K562 (cell line): Measurements from ENCODE around the gene MMEL1. TPM values are rescaled to one million over a fixed set of nuclear protein-coding genes. Genes with fewer than 3 reads are reported as not detected.

ENCODE experiments used
- CHD2 ChIP-seq: IDR thresholded peaks from 2 replicates; pipeline ENCODE4 v1.6.1; 2011; ENCODE audit warnings: low read depth, low read length
- CREB5 ChIP-seq: fragments of 250-450 bp; sonication (Bioruptor Pico); IDR thresholded peaks from 2 replicates; pipeline ENCODE4 v1.5.0; 2020; ENCODE audit warnings: mild to moderate bottlenecking
- DEAF1 ChIP-seq: fragments of 450-650 bp; formaldehyde crosslinking; IDR thresholded peaks from 2 replicates; pipeline ENCODE4 v1.4.0; 2020; ENCODE audit warnings: mild to moderate bottlenecking, moderate library complexity
- DIDO1 ChIP-seq: fragments of 450-650 bp; IDR thresholded peaks from 2 replicates; pipeline ENCODE4 v1.6.1; 2016; ENCODE audit warnings: low read depth, missing biosample characterization, missing genetic modification characterization
- GTF2E2 ChIP-seq: fragments of 200-800 bp; sonication (Bioruptor generic); IDR thresholded peaks from 2 replicates; pipeline ENCODE4 v1.6.1; 2016; ENCODE audit warnings: missing genetic modification characterization, missing compliant biosample characterization
- MBD2 ChIP-seq: sonication (generic); IDR thresholded peaks from 2 replicates; pipeline ENCODE4 v1.6.1; 2016; ENCODE audit warnings: low read depth, borderline replicate concordance
- MECOM ChIP-seq: fragments of 250-450 bp; sonication (Bioruptor Pico); IDR thresholded peaks from 2 replicates; pipeline ENCODE4 v1.8.0; 2022; ENCODE audit warnings: inconsistent platforms
- TARDBP ChIP-seq: fragments of 450-650 bp; IDR thresholded peaks from 2 replicates; pipeline ENCODE4 v1.6.1; 2016
- TBL1XR1 ChIP-seq, 2 experiments: IDR thresholded peaks; 2 replicates each; pipeline ENCODE4 v1.6.1; 2012; ENCODE audit warnings: improper control_type of control experiment in 2 of 2, low read length in 2 of 2, mild to moderate bottlenecking in 1 of 2
- TFAM ChIP-seq: fragments of 250-450 bp; sonication (Bioruptor Pico); conservative IDR thresholded peaks from 2 replicates; pipeline ENCODE4 v1.5.0; 2021; ENCODE audit warnings: mild to moderate bottlenecking, moderate library complexity
- THAP12 ChIP-seq: fragments of 250-450 bp; sonication (Bioruptor Pico); IDR thresholded peaks from 2 replicates; pipeline ENCODE4 v1.9.0; 2021; ENCODE audit warnings: mild to moderate bottlenecking, inconsistent platforms
- TSC22D4 ChIP-seq: fragments of 450-650 bp; IDR thresholded peaks from 2 replicates; pipeline ENCODE4 v1.6.1; 2016; ENCODE audit warnings: missing genetic modification characterization, missing biosample characterization, control low read depth
- ZBTB33 ChIP-seq: sonication (generic); formaldehyde crosslinking; IDR thresholded peaks from 2 replicates; pipeline ENCODE4 v1.8.1; 2023; ENCODE audit warnings: mild to moderate bottlenecking, missing genetic modification reagents
- ZBTB8A ChIP-seq: fragments of 450-650 bp; IDR thresholded peaks from 2 replicates; pipeline ENCODE4 v1.6.1; 2018; ENCODE audit warnings: mild to moderate bottlenecking, moderate library complexity; ENCODE audit not compliant: partially characterized antibody
- ZNF707 ChIP-seq: fragments of 250-450 bp; sonication (Bioruptor Pico); conservative IDR thresholded peaks from 2 replicates; pipeline ENCODE4 v1.8.0; 2022; ENCODE audit warnings: inconsistent platforms, mild to moderate bottlenecking, moderate library complexity
- ZNF785 ChIP-seq: fragments of 250-450 bp; sonication (Bioruptor Pico); IDR thresholded peaks from 2 replicates; pipeline ENCODE4 v1.4.0; 2020; ENCODE audit warnings: mild to moderate bottlenecking
- polyA plus RNA-seq, 8 experiments: library from polyadenylated mRNA; depleted of rRNA in 4 of 8; stranded (reverse) in 5 of 8; unstranded in 3 of 8; fragments of >200 nt; fragmentation: Nextera tagmentation in 2 of 8; fragmentation: Illumina TruSeq in 1 of 8; extraction: Ambion mirVana in 2 of 8; extraction: Trizol in 1 of 8; gene quantifications; 2 replicates each; pipeline versions ENCODE4 v1.2.1 to v1.2.3, GENCODE V29; 2011 to 2014; ENCODE audit warnings: inconsistent platforms in 1 of 8, missing spikeins in 1 of 8
- total RNA-seq, 7 experiments: library from RNA; depleted of rRNA in 6 of 7; stranded (reverse); fragments of >200 nt in 6 of 7; fragmentation: Illumina TruSeq in 2 of 7; extraction: Trizol in 2 of 7; gene quantifications; 2 replicates each; pipeline versions ENCODE4 v1.2.1 to v1.2.3, GENCODE V29; 2011 to 2021; ENCODE audit warnings: low replicate concordance in 1 of 7
- TF ChIP-seq, protein P1 (sequence below), 2 experiments: fragments of 150-350 bp in 1 of 2; IDR thresholded peaks; 2 replicates each; pipeline ENCODE4 v1.6.1; 2012 to 2016; ENCODE audit warnings: low read depth in 2 of 2, low read length in 2 of 2, mild to moderate bottlenecking in 1 of 2, moderate library complexity in 1 of 2

The MMEL1 gene
- total and polyA plus RNA-seq, 9 of the 15 experiments (the other 6 are each of a cell fraction or from before 2014, with no cell fraction given) = not detected

DNA sequence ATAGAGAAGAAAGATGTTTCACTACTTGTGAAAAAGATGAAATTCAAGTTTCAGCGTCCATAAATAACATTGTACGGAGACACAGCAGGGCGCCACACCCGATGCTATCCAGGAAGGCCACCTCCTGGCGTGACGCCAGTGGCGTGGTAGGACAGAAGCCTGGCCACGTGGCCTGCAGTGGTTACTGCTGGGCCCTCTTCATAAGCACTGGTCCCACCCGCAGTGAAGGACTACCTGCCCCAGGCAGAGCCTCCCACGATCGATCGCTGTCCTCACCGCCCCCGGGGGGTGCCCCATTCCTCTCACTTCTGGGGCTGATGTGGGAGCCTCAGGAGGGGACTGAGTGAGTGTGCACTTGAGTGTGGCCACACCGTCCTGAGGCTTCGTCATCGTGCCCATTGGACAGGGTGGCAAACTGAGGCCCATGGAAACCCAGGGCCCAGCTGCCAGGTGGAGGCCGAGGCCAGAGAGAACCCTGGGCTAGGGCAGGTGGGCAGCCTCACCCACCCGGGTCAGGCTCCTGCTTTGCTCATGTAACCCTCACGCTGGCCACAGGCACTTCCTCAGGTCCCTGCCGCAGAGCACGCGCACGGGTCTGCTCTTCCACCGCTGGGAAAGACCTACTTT lies 91.1 kb downstream of the MMEL1 start (continued):
- TF ChIP-seq, protein P1, sequence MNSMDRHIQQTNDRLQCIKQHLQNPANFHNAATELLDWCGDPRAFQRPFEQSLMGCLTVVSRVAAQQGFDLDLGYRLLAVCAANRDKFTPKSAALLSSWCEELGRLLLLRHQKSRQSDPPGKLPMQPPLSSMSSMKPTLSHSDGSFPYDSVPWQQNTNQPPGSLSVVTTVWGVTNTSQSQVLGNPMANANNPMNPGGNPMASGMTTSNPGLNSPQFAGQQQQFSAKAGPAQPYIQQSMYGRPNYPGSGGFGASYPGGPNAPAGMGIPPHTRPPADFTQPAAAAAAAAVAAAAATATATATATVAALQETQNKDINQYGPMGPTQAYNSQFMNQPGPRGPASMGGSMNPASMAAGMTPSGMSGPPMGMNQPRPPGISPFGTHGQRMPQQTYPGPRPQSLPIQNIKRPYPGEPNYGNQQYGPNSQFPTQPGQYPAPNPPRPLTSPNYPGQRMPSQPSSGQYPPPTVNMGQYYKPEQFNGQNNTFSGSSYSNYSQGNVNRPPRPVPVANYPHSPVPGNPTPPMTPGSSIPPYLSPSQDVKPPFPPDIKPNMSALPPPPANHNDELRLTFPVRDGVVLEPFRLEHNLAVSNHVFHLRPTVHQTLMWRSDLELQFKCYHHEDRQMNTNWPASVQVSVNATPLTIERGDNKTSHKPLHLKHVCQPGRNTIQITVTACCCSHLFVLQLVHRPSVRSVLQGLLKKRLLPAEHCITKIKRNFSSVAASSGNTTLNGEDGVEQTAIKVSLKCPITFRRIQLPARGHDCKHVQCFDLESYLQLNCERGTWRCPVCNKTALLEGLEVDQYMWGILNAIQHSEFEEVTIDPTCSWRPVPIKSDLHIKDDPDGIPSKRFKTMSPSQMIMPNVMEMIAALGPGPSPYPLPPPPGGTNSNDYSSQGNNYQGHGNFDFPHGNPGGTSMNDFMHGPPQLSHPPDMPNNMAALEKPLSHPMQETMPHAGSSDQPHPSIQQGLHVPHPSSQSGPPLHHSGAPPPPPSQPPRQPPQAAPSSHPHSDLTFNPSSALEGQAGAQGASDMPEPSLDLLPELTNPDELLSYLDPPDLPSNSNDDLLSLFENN (IDR thresholded peaks at IDR 0.05; ENCODE audit: low read depth in 2 of 2, low read length in 2 of 2) = no peak
- no peak for TF ChIP-seq ZBTB8A
- TF ChIP-seq GTF2E2 (tag) = no peak
- no peak for TF ChIP-seq ZNF707 (CRISPR knock-in tag)
- TF ChIP-seq TSC22D4 (tag) = no peak
- TF ChIP-seq ZBTB33 = peak; percentile 31; the same call in 1 of the 2 replicates
- no peak for TF ChIP-seq TBL1XR1 (IDR thresholded peaks at IDR 0.05; ENCODE audit: low read length in 2 of 2)
- TF ChIP-seq DIDO1 (tag) = no peak
- TF ChIP-seq DEAF1 = no peak
- TF ChIP-seq THAP12 (CRISPR knock-in tag) = no peak
- TF ChIP-seq MBD2 = no peak
- no peak for TF ChIP-seq TARDBP
- TF ChIP-seq TFAM = no peak
- no peak for TF ChIP-seq CHD2
- TF ChIP-seq ZNF785 (CRISPR knock-in tag) = no peak
- TF ChIP-seq CREB5 = no peak
- TF ChIP-seq MECOM (CRISPR knock-in tag) = 0 out of 2 replicates have a peak, but pooled peaks have one; percentile 62
